ENCODE data around the gene ANKRD61.

ANKRD61 gene

GRCh38 chr7:6026011-6026819, 5.0 kb upstream of the ANKRD61 start:
- TF ChIP-seq CTCF (IDR thresholded peaks at IDR 0.05; ENCODE audit: borderline replicate concordance, insufficient read depth, low read depth, low read length) = peak; percentile 28; the same call in 1 of the 2 replicates
- H3K4me3 ChIP-seq (ENCODE audit: low read depth, low read length) = no peak overlapping the region

- H3K4me3 ChIP-seq (ENCODE audit: low read depth, low read length) = no peak overlapping the region
- TF ChIP-seq CTCF (IDR thresholded peaks at IDR 0.05; ENCODE audit: borderline replicate concordance, insufficient read depth, low read depth, low read length) = no peak
These were observed 4.3 kb upstream of the ANKRD61 start for GRCh38 chr7:6026820-6027311.

- TF ChIP-seq CTCF (IDR thresholded peaks at IDR 0.05; ENCODE audit: borderline replicate concordance, insufficient read depth, low read depth, low read length) = no peak
These were observed 3.3 kb upstream of the ANKRD61 start for GRCh38 chr7:6027806-6028365.

GRCh38 chr7:6028563-6028962, 2.6 kb upstream of the ANKRD61 start:
- no peak overlapping the region for H3K4me3 ChIP-seq (ENCODE audit: low read depth, low read length)
- TF ChIP-seq CTCF (IDR thresholded peaks at IDR 0.05; ENCODE audit: borderline replicate concordance, insufficient read depth, low read depth, low read length) = no peak

More at GRCh38 chr7:6027806-6028365, 3.3 kb upstream of the ANKRD61 start:
- H3K4me3 ChIP-seq (ENCODE audit: low read depth, low read length) = no peak overlapping the region

- H3K4me3 ChIP-seq (ENCODE audit: low read depth, low read length) = no peak overlapping the region
- no peak for TF ChIP-seq CTCF (IDR thresholded peaks at IDR 0.05; ENCODE audit: borderline replicate concordance, insufficient read depth, low read depth, low read length)
These were observed 391 bp downstream of the ANKRD61 start for GRCh38 chr7:6031567-6031966.

- no peak overlapping the region for H3K4me3 ChIP-seq (ENCODE audit: low read depth, low read length)
- no peak for TF ChIP-seq CTCF (IDR thresholded peaks at IDR 0.05; ENCODE audit: borderline replicate concordance, insufficient read depth, low read depth, low read length)
These were observed 991 bp downstream of the ANKRD61 start for GRCh38 chr7:6032167-6032566.

GRCh38 chr7:6032641-6033040, 1.5 kb downstream of the ANKRD61 start:
- H3K4me3 ChIP-seq (ENCODE audit: low read depth, low read length) = no peak overlapping the region
- TF ChIP-seq CTCF (IDR thresholded peaks at IDR 0.05; ENCODE audit: borderline replicate concordance, insufficient read depth, low read depth, low read length) = no peak

All from GM12875 (cell line).